ENCODE measurements around the gene CLEC3B.

DNA sequence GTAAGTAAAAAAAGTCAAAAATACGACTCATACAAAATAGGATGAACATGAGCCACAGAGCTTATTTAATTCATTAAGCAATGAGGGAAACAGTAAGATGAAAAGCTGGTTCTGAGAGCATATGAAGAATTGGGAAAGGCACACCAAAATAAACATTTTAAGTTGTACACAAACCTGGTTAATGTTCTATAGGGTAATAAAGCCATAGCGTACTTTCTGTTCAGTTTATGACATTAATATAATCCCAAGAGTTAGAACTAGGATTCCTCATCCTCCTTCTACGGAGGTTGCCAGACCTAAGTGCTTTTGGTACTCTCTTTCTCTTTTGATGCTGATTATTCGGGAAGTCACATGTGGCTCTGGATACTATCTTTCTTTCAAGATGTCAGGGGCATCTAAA is 41.4 kb downstream of the CLEC3B start:
- TF ChIP-seq CTCF (conservative IDR thresholded peaks at IDR 0.05 in 1 of 2, IDR thresholded peaks at IDR 0.05 in 1 of 2; ENCODE audit: low read depth in 1 of 2, low read length in 2 of 2): no peak
- TF ChIP-seq EZH2 (IDR thresholded peaks at IDR 0.05; ENCODE audit: low read length, missing control alignments): no peak

All from fibroblast of lung (primary cell).